Measurements from ENCODE around the gene CCDC80.
"Not testable (repeated sequence)": the region's sequence is repeated elsewhere in the genome, so short reads cannot be mapped to it uniquely, and the experiment has no call there.

CCDC80 gene

GRCh38 chr3:112640930-112641801 is at the start of gene CCDC80:
Gene CCDC80, minus strand, starts transcription at chr3:112641143. Its CDS starts 1,238 bp downstream, at chr3:112639905.
- no peak for DNase-seq

GRCh38 chr3:112689989-112690388 is 49.0 kb upstream of the CCDC80 start:
- no peak for DNase-seq

GRCh38 chr3:112689385-112689784 is 48.4 kb upstream of the CCDC80 start:
- DNase-seq: no peak

- no peak for DNase-seq
Observed at GRCh38 chr3:112688819-112689218, 47.9 kb upstream of the CCDC80 start.

- DNase-seq: no peak
Observed at GRCh38 chr3:112688085-112688769, 47.3 kb upstream of the CCDC80 start.

DNA sequence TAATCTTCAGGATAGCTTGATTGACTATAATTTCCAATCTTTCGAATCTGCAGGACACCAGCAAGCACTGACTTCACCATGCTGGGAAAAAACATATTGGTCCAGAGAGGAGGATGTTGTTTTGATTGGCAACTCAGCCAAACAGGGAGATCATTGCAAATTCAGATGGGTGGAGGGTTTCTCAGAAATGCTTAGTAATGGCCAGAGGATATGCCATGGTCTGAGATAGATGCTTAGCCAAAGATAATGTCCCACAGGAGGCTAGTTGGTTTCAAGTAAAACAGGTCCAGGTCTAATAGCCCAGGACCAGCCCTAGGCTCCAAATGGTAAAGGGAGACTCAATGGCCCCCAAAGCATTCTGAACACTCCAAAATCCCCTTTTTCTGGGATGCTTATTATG is 46.7 kb upstream of the CCDC80 start:
- no peak for DNase-seq

- DNase-seq: no peak
Observed at GRCh38 chr3:112687211-112687610, 46.3 kb upstream of the CCDC80 start.

DNA sequence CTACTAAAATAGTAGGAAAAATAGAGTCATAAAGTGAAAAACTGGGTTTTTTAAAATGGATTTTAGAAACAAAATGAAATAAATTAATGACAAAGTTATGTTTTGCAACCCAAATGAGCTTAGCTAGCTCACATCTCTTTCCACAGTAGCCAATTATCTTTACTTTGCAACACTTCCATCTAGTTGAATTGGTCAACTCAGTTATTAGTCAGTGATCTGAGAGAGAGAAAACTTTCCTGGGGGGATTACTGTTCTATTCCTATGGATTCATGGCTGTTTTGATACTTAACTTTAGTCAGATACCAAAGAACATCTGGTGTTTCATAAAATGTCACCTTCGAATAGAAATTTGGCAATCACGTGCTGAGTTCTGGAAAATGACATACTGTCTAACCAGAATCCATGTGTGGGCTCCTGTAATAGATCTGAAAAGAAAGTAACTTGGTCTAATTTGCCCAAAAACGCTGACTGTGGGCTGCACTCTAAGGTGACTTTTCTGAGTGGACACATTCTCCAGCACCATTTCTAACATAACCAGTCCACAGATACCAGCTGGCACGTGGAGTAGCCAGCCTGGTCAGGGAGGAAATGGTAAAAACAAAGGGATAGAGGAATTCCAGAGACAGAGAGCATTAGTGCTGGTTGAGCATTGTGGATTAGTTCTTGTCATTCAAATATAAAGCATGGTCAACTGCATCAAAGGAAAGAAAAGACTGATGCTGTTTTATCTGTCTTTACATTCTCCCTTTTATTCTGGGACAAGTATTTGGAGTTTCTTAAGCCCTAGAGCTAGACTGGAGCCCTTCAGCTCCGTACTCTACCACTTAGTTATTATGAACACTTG is 45.2 kb upstream of the CCDC80 start:
- no peak for DNase-seq

DNA sequence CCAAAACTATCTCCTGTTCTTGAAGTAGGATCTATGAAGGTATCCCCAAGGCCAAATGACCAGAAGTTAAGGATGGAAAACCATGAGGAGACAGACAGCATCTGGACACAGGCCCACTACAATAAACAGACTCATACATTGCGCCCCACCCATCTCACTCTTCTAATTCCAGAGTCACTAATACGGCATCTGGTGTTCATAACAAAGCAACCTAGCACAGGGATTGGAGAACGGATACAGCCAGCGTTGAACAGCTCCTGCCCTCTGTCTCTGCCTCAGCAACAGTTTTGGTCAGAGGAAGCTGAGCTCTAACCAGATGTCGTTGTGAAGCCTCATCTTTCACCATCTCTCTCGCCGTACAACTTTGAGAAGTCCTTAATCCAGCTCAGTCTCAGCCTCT is 44.5 kb upstream of the CCDC80 start:
- DNase-seq: no peak

GRCh38 chr3:112682361-112682760 is 41.4 kb upstream of the CCDC80 start:
- DNase-seq: no peak

- DNase-seq: no peak
Observed at GRCh38 chr3:112681822-112682325, 40.9 kb upstream of the CCDC80 start.

GRCh38 chr3:112676659-112677234 is 35.8 kb upstream of the CCDC80 start:
- peak; percentile 81 for DNase-seq

- no peak for DNase-seq
Observed at GRCh38 chr3:112675943-112676535, 35.1 kb upstream of the CCDC80 start.

- no peak for DNase-seq
Observed at GRCh38 chr3:112675349-112675748, 34.4 kb upstream of the CCDC80 start.

- no peak for DNase-seq
Observed at GRCh38 chr3:112672716-112673541, 32.0 kb upstream of the CCDC80 start.

DNA sequence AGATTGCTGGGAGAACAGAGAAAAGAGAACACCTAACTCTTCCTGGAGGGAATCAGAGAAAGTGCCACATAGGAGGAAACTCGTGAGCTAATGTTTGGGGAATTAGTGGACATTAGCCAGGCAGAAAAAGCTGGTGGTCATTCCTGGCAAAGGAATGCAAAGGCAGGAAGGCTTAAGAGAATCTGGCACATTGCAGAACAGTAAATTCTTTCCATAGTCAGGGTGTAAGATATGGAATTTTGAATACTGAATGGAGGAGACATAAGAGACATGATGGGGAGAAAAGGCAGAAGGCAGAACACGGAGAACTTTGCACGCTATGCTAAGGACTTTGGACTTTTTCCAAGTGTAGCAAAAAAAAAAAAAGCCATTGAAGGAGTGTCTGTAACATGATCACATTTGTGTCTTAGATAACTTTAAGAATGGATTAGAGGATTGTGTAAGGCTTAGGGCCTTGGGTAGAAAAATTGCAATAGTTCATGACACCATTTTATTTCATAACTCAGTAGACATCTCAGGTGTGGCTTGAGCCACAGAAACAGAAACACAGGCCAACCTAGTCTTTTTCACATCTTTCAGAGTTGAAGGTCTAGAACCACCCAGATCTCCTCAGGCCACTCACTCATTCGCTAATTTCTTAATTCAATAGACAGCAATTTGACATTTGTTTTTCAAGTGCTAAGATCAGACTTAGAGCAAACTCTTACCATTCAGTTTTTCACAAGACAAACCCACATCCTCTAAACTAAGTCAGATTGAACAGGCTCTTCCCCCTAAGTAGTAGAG is 31.2 kb upstream of the CCDC80 start:
- no peak for DNase-seq

GRCh38 chr3:112670824-112671223 is 29.9 kb upstream of the CCDC80 start:
- DNase-seq: no peak

GRCh38 chr3:112667599-112667998 is 26.7 kb upstream of the CCDC80 start:
- no peak for DNase-seq

GRCh38 chr3:112665009-112665408 is 24.1 kb upstream of the CCDC80 start:
- not testable (repeated sequence) for DNase-seq

DNA sequence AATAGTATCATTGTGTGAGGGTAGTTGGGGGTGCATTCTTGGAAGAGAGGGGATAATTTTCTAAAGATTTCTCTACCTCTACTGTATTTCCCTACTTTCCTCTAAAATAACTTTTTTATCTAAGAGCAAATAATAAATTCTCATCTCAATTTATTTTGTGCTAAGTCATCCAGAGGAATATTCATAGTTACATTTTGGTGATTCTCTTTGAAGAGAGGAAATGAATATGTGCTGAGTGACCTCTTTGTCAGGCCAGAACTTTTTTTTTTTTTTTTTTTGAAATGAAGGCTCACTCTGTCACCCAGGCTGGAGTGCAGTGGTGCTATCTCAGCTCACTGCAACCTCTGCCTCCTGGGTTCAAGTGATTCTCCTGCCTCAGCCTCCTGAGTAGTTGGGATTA is 15.1 kb upstream of the CCDC80 start:
- no peak for DNase-seq

All from CD4-positive, alpha-beta T cell treated with Interleukin-6 for 4 hours (primary cell).